Measurements from ENCODE around the gene RGL2. TPM values are rescaled to one million over a fixed set of nuclear protein-coding genes. Genes with fewer than 3 reads are reported as not detected.
A peak's percentile ranks its signal among the peaks of the same experiment; 100 is the strongest.
"Not testable (repeated sequence)": the region's sequence is repeated elsewhere in the genome, so short reads cannot be mapped to it uniquely, and the experiment has no call there.

Gene RGL2
- 10 to 100 TPM; 79.7 to 95.3 (median 84.4) TPM for total RNA-seq

DNA sequence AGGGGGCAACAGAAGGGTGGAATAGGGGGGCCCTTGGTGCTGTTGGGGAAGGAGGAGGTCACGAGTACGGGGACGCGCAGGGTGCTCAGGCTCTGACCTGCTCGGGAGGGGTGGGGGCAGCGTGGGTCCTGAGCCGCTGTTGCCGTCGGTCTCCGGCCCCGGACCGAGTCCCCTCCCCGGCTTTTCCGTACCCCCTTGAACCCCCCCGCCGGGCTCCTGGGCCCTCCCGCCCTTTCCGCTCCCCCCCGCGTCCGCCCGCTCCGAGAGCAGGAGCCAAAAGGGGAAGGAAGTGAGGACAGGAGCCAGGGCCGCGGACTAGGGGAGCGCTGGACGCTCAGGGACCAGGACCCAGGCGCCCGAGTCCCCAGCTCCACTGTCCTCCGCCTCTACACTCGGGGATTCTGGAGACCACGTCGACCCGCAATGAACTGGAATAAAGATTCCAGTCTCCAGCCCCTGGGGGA, at the start of gene RGL2:
Gene RGL2 (minus strand): TSS at position 170 of the 464 bp plus-strand sequence. CDS start 332 bp downstream, outside the sequence.
- intact Hi-C loops (cut with DNase I; ENCODE audit: low total_unique reads) = no loop called here
- DNase-seq (ENCODE audit: low spot score in 2 of 2) = peak; percentile 82 to 97
- TF ChIP-seq, protein P1, sequence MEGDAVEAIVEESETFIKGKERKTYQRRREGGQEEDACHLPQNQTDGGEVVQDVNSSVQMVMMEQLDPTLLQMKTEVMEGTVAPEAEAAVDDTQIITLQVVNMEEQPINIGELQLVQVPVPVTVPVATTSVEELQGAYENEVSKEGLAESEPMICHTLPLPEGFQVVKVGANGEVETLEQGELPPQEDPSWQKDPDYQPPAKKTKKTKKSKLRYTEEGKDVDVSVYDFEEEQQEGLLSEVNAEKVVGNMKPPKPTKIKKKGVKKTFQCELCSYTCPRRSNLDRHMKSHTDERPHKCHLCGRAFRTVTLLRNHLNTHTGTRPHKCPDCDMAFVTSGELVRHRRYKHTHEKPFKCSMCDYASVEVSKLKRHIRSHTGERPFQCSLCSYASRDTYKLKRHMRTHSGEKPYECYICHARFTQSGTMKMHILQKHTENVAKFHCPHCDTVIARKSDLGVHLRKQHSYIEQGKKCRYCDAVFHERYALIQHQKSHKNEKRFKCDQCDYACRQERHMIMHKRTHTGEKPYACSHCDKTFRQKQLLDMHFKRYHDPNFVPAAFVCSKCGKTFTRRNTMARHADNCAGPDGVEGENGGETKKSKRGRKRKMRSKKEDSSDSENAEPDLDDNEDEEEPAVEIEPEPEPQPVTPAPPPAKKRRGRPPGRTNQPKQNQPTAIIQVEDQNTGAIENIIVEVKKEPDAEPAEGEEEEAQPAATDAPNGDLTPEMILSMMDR (IDR thresholded peaks at IDR 0.05) = no peak
- no peak for TF ChIP-seq POLR2A (IDR thresholded peaks at IDR 0.05)

DNA sequence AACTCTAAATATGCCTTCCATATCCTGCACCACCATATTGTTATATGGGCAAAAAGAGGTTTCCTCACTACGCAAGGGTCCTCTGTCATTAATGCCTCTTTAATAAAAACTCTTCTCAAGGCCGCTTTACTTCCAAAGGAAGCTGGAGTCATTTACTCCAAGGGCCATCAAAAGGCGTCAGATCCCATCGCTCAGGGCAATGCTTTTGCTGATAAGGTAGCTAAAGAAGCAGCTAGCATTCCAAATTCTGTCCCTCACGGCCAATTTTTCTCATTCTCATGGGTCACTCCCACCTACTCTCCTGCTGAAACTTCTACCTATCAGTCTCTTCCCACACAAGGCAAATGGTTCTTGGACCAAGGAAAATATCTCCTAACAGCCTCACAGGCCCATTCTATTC, 49.1 kb upstream of the RGL2 start:
- intact Hi-C loops (cut with DNase I; ENCODE audit: low total_unique reads) = no loop called here
- 92 to 94% methylated on average over 5 of the region's 5 CpGs for WGBS, 2 donors

More for the DNA sequence above, at the start of gene RGL2:
- H3K4me3 ChIP-seq (ENCODE audit: low read depth, poor library complexity, severe bottlenecking) = peak within 1 kb of the TSS; percentile 76
- WGBS, 2 donors = 0 to 1% methylated on average over 29 to 34 of the region's 34 CpGs

GRCh38 chr6:33346972-33347371, 48.2 kb upstream of the RGL2 start:
- WGBS, 2 donors = 69 to 72% methylated on average over 5 of the region's 5 CpGs
- intact Hi-C loops (cut with DNase I; ENCODE audit: low total_unique reads); H3K4me3 ChIP-seq (ENCODE audit: low read depth, poor library complexity, severe bottlenecking): not testable (repeated sequence)
- DNase-seq (ENCODE audit: low spot score in 2 of 2) = peak in 1 of 2 donors; percentile 40

More for the DNA sequence above, 49.1 kb upstream of the RGL2 start:
- TF ChIP-seq, protein P1 (IDR thresholded peaks at IDR 0.05) = no peak
- TF ChIP-seq POLR2A (IDR thresholded peaks at IDR 0.05) = no peak
- no peak overlapping the region for H3K4me3 ChIP-seq (ENCODE audit: low read depth, poor library complexity, severe bottlenecking)
- DNase-seq (ENCODE audit: low spot score in 2 of 2) = no peak

GRCh38 chr6:33344701-33345697, 46.3 kb upstream of the RGL2 start:
- 20% methylated on average over 22 of the region's 22 CpGs for WGBS, 2 donors
- TF ChIP-seq POLR2A (IDR thresholded peaks at IDR 0.05) = no peak
- TF ChIP-seq, protein P1 (IDR thresholded peaks at IDR 0.05) = no peak
- H3K4me3 ChIP-seq (ENCODE audit: low read depth, poor library complexity, severe bottlenecking) = no peak overlapping the region
- peak; percentile 61 to 93 for DNase-seq (ENCODE audit: low spot score in 2 of 2)
- intact Hi-C loops (cut with DNase I; ENCODE audit: low total_unique reads) = no loop called here

DNA sequence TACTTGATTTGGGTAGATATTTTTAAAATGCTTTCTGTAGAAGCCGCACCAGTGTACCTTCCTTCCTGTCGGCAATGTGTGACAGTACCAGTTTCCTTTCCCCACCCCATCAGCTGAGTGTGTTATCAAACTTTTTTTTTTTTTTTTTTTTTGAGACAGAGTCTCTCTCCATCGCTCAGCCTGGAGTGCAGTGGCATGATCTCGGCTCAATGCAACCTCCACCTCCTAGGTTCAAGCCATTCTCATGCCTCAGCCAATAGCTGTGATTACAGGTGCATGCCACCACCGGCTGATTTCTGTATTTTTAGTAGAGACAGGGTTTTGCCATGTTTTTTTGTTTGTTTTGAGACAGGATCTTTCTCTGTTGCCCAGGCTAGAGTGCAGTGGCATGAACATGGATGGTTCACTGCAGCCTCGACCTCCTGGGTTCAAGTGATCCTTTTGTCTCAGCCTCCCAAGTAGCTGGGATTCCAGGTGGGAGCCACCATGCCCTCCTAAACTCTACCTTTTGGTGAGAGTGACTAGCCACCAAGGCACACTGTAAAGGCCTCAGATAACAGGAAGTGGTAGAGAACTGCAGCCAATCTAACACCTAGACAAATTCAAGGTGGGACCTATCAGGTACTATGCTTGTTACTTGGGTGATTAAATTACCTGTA, 45.3 kb upstream of the RGL2 start:
- 76 to 82% methylated on average over 6 of the region's 6 CpGs for WGBS, 2 donors
- TF ChIP-seq, protein P1 (IDR thresholded peaks at IDR 0.05) = no peak
- TF ChIP-seq POLR2A (IDR thresholded peaks at IDR 0.05) = no peak
- DNase-seq (ENCODE audit: low spot score in 2 of 2) = no peak
- intact Hi-C loops (cut with DNase I; ENCODE audit: low total_unique reads) = no loop called here
- H3K4me3 ChIP-seq (ENCODE audit: low read depth, poor library complexity, severe bottlenecking) = no peak overlapping the region

GRCh38 chr6:33343606-33343952, 44.8 kb upstream of the RGL2 start:
- intact Hi-C loops (cut with DNase I; ENCODE audit: low total_unique reads) = not testable (repeated sequence)
- WGBS, 2 donors = 91% methylated on average over 7 of the region's 7 CpGs

More at GRCh38 chr6:33343606-33343952, 44.8 kb upstream of the RGL2 start:
- DNase-seq (ENCODE audit: low spot score in 2 of 2); H3K4me3 ChIP-seq (ENCODE audit: low read depth, poor library complexity, severe bottlenecking): not testable (repeated sequence)

Measured in lower leg skin (tissue), 4 donors.